GM19397 (cell line): ENCODE measurements around the gene ADGRA1.
"Not testable (repeated sequence)": the region's sequence is repeated elsewhere in the genome, so short reads cannot be mapped to it uniquely, and the experiment has no call there.

Source experiments
- ATAC-seq: cut with Tn5 transposase; IDR thresholded peaks from one replicate; pipeline ENCODE4 v1.9.1; 2021; ENCODE audit warnings: mild to moderate bottlenecking, moderate library complexity; ENCODE audit not compliant: unreplicated experiment

Gene ADGRA1

GRCh38 chr10:133110133-133110532 lies 22.4 kb downstream of the ADGRA1 start:
- no peak for ATAC-seq

DNA sequence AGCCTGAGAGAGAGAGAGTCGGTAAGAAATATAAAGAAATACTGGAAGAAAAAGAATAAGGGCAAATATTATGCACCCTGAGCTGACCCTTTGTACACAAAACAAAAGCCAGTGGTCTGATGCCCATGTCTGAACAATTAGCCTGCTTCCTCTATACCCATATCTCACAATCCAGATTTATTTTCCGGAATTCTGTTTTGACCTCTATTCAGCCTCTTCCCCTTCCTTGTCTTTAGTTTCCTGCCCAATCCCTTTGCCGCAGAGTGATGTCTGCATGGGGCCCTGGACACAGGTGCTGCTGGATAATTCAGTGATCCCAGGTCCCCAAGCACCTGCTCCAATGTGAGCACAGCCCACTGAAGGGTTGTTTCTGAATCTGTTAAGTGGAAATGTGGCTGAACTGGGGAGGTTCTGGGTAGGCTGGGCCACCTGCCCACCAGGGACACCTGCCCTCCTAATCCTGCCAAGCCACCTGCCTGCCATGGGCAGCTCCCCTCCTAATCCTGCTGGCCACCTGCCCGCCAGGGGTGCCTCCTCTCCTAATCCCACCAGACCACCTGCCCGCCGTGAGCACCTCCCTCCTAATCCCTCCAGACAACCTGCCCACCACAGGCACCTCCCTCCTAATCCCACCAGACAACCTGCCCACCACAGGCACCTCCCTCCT lies 23.0 kb downstream of the ADGRA1 start:
- no peak for ATAC-seq

GRCh38 chr10:133111640-133112039 lies 23.9 kb downstream of the ADGRA1 start:
- ATAC-seq, result not testable (repeated sequence)

DNA sequence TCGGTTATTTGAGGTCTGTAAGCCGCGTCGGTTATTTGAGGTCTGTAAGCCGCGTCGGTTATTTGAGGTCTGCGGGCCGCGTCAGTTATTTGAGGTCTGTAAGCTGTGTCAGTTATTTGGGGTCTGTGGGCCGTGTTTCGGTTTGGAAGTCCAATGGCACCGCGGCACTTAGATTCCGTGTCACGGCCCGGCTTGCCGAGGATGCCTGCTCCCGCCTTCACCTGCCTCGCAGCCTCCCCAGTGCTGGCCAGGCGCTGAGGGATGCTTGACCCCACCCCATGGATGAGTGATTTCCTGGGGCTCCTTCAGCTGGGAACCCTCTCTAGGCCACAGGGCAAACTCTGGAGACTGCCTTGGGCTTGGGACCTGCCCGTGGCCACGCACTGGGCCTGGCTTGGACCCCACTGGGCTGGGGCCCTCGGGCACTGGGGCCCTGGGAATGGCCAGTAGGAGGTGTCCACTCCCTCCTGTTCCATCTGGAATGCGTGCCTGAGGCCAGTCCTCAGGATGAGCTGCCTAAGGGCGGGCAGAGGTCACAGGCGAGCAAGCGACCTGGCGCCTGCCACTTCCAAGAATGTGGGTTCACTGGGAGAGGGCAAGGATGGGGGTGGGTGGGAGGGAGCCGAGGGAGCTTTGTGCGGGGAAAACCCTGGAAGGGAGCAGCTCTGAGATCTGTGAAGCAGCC lies 25.6 kb downstream of the ADGRA1 start:
- ATAC-seq, result no peak

DNA sequence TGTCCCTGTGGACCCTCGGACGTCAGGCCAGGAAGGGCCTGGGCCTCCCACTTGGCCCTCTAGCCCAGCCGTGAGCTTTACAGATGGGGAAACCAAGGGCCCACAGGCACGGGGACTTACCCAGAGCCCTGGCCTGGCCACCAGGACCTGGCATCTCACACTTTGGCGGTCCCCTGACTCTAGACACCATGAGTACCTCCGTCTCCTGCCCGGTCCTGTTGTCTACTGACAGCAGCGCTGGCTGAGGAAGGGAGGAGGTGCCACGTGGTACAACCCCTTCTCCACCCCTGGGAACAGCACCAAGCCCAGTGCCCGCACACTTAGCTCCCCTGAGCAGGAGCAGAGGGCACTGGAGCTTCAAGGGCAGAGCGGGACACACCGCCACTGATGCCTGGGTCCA lies 26.1 kb downstream of the ADGRA1 start:
- no peak for ATAC-seq

DNA sequence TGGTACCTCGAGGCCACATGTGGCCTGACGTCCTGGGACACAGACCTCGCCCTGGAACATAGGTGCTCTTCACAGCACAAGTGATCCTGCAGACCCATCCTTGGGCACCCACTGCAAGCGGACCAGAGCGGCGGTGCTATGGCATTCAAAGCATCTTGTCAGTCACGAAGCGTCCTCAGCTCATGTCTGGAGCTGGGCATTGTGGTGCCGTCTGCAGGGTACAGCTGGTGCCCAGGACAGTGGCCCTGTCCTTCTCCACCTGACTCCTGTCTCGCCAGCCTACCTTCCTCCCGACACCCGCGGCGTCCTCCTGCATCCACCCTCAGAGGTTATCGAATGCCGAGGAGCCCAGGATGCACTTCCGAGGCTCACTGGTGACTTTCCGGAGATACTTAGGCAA lies 26.5 kb downstream of the ADGRA1 start:
- ATAC-seq, result no peak

DNA sequence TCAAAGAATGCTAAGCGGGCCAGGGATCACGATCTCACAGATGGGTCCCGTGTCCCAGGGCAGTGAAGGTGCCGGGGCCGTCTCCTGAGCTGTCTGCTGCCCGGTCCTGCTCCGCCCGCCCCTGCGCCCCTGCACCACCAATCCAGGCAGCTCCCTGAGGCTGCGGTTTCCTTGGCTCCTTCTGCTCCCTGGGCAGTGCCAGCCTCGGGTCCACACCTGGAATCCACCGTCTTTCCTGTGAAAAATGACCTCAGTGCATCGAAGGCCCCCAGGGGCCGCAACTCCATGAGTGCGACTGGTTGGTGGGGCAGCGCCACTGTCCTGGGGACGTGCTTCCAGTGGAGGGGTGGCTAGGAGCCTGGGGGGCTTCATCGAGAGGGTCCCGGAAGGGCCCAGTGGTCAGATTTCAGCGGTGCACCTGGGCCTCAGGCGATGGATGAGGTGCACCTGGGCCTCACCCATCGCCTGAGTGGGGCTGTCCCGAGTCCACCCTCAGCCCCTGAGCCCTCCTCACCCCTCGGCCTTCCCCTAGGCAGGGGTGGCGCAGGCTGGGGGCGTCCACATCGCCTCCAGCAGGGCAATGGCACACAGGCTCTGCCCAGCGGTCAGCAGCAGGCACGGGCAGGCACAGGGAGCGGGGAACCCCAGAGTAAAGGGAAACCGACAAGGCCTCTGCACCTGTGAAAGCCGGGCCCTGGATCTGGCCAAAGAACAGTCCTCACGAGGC lies 27.2 kb downstream of the ADGRA1 start:
- no peak for ATAC-seq

DNA sequence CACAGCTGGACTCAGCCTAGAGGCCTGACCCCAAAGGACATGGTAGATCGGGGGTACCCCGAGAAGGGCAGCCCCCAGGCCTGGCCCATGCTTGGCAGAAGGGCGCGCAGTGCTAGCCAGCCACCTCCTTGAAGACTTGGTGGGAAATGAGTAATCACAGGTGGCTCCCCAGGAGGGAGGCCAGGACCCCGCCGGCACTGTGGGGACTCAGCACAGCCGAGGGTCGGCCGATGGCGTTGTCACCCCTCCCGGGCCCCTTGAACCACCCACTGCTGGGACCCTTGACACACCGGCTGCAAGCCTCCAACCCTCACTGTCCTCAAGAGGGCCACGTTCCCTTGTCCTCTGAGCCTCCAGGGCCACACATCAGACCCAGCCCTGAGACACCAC lies 27.7 kb downstream of the ADGRA1 start:
- ATAC-seq, result no peak

GRCh38 chr10:133115976-133116375 lies 28.3 kb downstream of the ADGRA1 start:
- ATAC-seq, result no peak

DNA sequence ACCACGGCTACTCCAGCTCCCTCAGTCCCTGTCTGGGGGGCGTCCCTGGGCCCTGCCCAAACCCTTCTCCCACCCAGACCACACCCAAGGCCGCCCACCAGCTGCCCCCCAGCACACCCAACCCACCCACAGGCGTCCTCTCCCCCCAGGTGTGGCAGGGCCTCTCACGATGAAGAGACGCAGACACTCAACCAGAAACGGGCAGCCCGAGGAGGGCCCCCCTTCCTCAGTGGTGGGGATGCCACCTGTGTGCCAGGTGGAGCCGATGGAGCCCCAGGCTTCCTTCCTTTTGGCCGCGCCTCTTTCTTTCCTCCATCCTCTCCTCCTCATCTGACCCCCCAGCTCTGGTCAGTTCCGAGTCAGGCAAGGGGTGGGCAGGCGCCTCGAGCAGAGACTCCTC lies 28.7 kb downstream of the ADGRA1 start:
- ATAC-seq, result no peak

- ATAC-seq, result no peak
These were observed 29.4 kb downstream of the ADGRA1 start for GRCh38 chr10:133117036-133117687.

DNA sequence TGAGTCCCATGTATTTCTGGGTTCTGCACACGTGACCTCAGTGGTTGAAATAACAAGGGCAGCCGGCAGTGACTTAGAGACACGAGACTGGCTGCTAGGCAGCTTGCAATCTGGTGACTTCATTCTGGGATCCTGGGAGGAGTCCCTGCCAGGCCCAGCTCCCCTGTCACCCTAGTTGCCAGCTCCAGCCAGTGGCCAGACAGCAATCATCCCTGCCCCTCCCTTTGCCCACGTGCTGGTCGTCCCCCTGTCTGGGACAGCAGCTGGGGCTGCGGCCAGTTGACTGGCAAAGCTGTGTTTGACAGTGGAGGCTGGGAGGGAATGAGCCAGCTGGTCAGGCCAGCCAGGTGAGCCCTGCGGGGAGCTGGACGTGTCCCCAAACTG lies 30.0 kb downstream of the ADGRA1 start:
- no peak for ATAC-seq

- ATAC-seq, result no peak
These were observed 33.8 kb downstream of the ADGRA1 start for GRCh38 chr10:133121479-133121878.

- no peak for ATAC-seq
These were observed 34.6 kb downstream of the ADGRA1 start for GRCh38 chr10:133122171-133122935.

DNA sequence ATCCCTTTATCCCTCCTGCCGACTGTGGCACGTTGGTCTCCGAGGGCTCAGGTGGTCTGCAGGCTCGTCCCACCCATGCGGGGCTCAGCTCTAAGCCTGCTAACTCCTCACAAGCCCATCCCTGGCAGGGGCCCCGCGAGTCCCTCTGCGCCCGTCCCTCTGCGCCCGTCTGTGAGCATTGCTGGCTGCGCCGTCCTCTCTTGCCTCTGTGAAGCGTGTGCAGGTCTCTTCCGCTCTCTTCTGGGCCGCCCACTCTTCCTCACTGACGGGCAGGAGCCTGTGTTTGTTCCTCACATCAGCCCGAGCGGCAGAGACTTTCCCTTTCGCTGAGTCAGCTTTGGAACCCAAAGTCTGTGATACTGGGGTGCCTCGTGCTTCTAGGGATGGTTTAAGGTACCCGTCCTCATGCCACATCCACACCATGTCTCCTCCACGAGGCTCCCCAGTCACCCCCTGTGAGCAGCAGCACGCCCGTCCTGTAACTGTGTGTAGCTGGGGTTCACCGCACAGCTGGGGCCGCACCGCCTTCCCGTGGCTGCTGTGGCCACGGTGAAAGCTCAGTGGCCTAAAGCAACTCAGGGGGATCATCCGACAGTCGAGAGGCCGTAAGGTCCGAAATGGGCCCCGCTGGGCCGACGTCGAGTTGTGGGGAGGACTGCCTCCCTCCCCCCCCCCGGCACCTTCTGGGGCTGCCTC lies 35.5 kb downstream of the ADGRA1 start:
- ATAC-seq, result no peak

DNA sequence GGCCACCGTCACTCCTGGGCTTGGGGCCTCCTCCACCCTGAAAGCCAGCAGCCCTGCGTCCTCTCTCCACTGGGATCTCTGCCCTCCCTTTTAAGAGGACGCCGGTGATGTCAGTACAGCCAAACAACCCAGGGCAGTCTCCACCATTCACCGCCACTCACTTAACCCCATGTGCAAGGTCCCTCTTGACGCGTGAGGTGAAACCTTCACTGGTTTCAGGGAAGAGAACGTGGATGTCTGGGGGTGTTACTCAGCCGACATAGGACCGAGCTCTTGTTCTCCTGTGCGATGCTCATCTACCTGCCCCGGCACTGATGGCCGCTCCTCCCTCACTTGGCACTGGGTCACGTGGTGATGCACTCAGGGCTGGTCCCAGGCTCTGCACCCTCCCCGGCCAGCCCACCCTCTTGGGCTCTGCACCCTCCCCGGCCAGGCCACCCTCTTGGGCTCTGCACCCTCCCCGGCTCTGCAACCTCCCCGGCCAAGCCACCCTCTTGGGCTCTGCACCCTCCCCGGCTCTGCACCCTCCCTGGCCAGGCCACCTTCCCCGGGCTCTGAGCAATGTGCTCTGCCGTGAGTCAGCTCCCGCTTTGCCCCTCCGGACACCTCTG lies 36.1 kb downstream of the ADGRA1 start:
- ATAC-seq, result no peak

DNA sequence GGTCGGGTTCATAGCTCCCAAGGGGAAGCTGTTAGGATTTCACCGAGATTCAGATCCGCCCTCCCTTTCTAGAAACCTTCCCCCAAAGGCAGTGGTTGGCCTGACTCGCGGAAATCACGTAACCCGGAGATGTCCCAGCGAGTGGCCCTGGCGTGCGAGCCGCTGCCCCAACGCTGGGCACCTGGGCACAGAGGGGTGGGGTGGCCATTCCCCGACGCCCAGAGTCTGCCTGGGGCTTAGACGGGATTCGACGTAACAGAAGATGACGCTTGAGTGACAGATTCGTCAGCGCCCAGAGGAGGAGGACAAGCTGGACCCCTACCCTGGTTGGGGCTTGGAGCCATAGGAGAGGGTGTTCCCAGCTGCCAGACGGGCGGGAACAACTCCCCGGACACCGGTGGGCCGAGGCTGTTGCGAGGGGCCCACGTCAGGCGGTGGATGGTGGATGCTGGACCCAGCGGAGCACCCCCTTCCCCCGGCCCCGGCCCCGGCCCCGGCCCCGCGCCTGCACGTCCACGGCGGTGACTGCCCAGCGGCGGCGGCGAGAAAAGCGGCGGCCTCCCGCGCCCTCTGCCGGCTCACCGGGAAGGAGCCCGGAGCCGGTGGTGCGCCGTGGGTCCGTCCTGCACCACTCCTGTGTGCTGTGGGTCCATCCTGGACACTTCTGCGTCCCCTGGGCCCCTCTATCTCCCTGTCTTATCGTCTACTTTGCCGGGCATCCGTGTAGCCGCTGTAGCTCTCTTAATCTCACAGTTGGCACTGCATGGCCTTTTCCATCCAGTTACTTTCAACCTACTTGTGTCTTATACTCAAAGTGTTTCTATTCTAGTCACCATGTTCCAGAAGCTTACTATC lies 36.9 kb downstream of the ADGRA1 start:
- no peak for ATAC-seq

DNA sequence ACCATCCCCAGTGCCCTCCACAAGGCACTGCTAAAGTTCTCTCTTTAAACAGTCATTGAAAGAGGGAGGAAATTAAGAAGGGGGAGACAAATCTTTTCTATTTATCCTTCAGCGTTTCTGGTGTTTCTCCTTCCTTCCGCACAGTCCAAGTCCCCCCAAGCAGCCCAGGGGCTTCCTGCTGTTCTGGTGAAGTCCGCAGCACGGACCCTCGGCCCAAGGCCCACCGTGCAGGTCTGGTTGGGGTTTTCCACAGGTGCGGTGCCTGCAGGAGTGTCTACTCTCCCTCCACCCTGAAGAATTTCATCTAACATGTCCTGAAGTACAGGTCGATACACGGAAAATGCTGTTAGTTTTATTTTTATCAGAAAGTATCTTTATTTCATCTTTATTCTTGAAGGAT lies 38.2 kb downstream of the ADGRA1 start:
- ATAC-seq, result no peak
